ENCODE measurements around the gene LEF1. TPM values are rescaled to one million over a fixed set of nuclear protein-coding genes. Genes with fewer than 3 reads are reported as not detected.

Gene LEF1
- total RNA-seq, 4 donors from 2014 or later = 0.42 to 3.6 (median 1.9) TPM

DNA sequence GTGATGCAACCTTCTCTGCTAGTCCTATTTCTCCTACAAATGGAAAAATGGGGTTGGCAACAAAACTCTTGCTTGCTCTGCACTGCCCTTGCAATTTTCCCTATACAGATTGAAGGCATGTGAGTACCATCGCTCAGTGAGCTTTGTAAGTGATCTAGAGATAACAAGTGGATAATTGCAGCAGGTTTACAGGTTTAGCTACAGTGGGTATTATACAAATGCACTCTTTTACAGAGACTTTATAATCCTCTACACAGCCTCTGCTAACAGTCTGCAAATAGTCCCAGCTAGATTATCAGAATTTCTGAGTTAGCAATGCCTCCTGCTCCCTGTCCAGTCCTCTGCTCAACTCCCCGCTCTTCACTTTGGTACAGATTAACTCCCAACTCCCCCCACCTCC, 11.1 kb downstream of the LEF1 start:
- 85% methylated on average over 2 of the region's 2 CpGs for WGBS

DNA sequence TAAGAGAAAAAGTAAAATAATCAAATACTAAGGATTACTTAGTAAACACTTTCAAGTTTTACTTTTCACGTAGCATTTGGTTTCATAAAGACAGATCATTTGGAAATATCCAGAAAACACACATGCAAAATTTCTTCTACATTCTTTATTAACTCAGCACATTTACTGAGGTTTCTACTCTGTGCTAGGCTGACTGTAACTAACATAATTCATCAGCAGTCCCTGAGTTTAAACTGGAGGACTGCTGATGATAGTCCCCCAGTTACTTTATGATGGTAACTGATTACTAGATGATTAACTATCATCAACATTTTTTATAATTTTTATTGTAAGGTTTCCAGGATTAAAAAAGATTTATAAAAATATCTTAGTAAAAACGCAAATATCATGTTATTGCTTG, 12.3 kb downstream of the LEF1 start:
- H3K9me3 ChIP-seq = no peaks in the 10 kb centered on the region
- intact Hi-C loops (cut with DNase I) = no loop called here
- no peak overlapping the region for H3K27ac ChIP-seq (replicated peaks in 1 of 4)
- H3K4me1 ChIP-seq = no peaks in the 10 kb centered on the region
- H3K27me3 ChIP-seq = peaks cover 0 to 48% (median 8%) of the 10 kb centered on the region in 4 donors
- no peak for DNase-seq (ENCODE audit: extremely low spot score)
- WGBS = 80% methylated on average over 2 of the region's 2 CpGs
- no peaks in the 10 kb centered on the region for H3K36me3 ChIP-seq
- H3K4me3 ChIP-seq = no peak overlapping the region
- TF ChIP-seq EP300 (IDR thresholded peaks at IDR 0.05) = no peak
- no peak for TF ChIP-seq POLR2A (IDR thresholded peaks at IDR 0.05; ENCODE audit: low read depth)
- TF ChIP-seq POLR2AphosphoS5 (IDR thresholded peaks at IDR 0.05) = no peak
- TF ChIP-seq, protein P1, sequence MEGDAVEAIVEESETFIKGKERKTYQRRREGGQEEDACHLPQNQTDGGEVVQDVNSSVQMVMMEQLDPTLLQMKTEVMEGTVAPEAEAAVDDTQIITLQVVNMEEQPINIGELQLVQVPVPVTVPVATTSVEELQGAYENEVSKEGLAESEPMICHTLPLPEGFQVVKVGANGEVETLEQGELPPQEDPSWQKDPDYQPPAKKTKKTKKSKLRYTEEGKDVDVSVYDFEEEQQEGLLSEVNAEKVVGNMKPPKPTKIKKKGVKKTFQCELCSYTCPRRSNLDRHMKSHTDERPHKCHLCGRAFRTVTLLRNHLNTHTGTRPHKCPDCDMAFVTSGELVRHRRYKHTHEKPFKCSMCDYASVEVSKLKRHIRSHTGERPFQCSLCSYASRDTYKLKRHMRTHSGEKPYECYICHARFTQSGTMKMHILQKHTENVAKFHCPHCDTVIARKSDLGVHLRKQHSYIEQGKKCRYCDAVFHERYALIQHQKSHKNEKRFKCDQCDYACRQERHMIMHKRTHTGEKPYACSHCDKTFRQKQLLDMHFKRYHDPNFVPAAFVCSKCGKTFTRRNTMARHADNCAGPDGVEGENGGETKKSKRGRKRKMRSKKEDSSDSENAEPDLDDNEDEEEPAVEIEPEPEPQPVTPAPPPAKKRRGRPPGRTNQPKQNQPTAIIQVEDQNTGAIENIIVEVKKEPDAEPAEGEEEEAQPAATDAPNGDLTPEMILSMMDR (IDR thresholded peaks at IDR 0.05) = no peak

More for the DNA sequence above, 11.1 kb downstream of the LEF1 start:
- Histone ChIP-seq H3K27me3 (peaks cover 0 to 59% (median 10%) of the 10 kb centered on the region in 4 donors), H3K4me1 (no peaks in the 10 kb centered on the region), H3K27ac (replicated peaks in 1 of 4) (no peak overlapping the region), H3K9me3 (no peaks in the 10 kb centered on the region), H3K36me3 (no peaks in the 10 kb centered on the region), H3K4me3 (no peak overlapping the region)
- no peak for DNase-seq (ENCODE audit: extremely low spot score)
- intact Hi-C loops (cut with DNase I) = no loop called here
- TF ChIP-seq, protein P1 (IDR thresholded peaks at IDR 0.05) = no peak
- TF ChIP-seq POLR2AphosphoS5 (IDR thresholded peaks at IDR 0.05) = no peak
- no peak for TF ChIP-seq POLR2A (IDR thresholded peaks at IDR 0.05; ENCODE audit: low read depth)
- no peak for TF ChIP-seq EP300 (IDR thresholded peaks at IDR 0.05)

DNA sequence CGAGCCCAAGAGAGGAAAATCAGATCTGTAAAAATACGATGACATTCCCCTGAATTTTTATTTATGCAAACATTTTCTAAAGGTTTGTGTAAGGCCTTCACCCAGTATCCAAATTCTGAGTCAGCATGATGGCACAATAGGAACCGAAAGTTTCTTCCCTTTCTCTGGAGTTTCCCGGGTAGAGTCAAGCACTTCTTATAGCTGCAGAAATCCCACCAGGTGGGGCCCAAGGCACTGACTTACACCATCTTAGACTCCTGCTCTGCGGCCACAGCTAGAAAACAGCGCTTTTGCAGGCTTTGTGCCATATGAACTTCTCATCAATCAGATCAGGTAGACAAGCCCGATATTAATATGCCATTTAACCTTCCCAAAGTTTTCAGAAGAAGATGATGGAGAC, 13.4 kb downstream of the LEF1 start:
- TF ChIP-seq POLR2A (IDR thresholded peaks at IDR 0.05; ENCODE audit: low read depth) (no peak), POLR2AphosphoS5 (IDR thresholded peaks at IDR 0.05) (no peak), EP300 (IDR thresholded peaks at IDR 0.05) (no peak)
- TF ChIP-seq, protein P1 (IDR thresholded peaks at IDR 0.05) = no peak
- intact Hi-C loops (cut with DNase I) = no loop called here
- no peaks in the 10 kb centered on the region for H3K9me3 ChIP-seq
- no peaks in the 10 kb centered on the region for H3K4me1 ChIP-seq
- WGBS = 73% methylated on average over 7 of the region's 7 CpGs
- DNase-seq (ENCODE audit: extremely low spot score) = no peak
- H3K27ac ChIP-seq (replicated peaks in 1 of 4) = no peak overlapping the region
- no peak overlapping the region for H3K4me3 ChIP-seq
- peaks cover 0 to 38% (median 6%) of the 10 kb centered on the region in 4 donors for H3K27me3 ChIP-seq
- H3K36me3 ChIP-seq = no peaks in the 10 kb centered on the region

DNA sequence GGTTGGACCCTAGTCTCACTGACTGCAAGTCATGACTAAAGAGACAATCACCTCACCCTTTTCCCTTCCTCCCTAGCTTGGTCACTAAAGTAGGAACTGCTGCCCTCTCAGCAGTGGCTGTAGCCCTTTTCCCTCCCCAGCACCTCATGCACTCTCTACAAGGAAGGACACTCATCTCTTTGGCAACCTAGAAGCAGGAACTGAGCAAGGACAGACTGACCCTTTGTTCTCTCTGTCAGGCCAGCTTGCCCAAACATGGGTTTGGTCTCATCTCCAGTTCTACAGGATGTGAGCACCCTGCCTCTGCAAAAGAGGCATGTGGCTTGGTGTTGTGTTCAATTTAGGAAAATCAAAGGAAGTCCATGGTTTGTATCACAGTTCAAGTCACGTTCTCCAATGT, 15.8 kb downstream of the LEF1 start:
- Histone ChIP-seq H3K4me1 (no peaks in the 10 kb centered on the region), H3K36me3 (no peaks in the 10 kb centered on the region), H3K27me3 (peaks cover 0 to 24% (median 0%) of the 10 kb centered on the region in 4 donors), H3K27ac (replicated peaks in 1 of 4) (no peak overlapping the region), H3K4me3 (no peak overlapping the region), H3K9me3 (no peaks in the 10 kb centered on the region)
- TF ChIP-seq POLR2AphosphoS5 (IDR thresholded peaks at IDR 0.05) = no peak
- TF ChIP-seq, protein P1 (IDR thresholded peaks at IDR 0.05) = no peak
- no peak for TF ChIP-seq POLR2A (IDR thresholded peaks at IDR 0.05; ENCODE audit: low read depth)
- no peak for TF ChIP-seq EP300 (IDR thresholded peaks at IDR 0.05)
- intact Hi-C loops (cut with DNase I) = no loop called here
- no peak for DNase-seq (ENCODE audit: extremely low spot score)
- 75% methylated on average over 1 of the region's 1 CpG for WGBS

All from esophagus muscularis mucosa (tissue), 4 donors.